ENCODE data around the gene PRM2. TPM values are rescaled to one million over a fixed set of nuclear protein-coding genes. Genes with fewer than 3 reads are reported as not detected.

PRM2 gene
- total RNA-seq, 1 donor from 2014 or later = not detected

DNA sequence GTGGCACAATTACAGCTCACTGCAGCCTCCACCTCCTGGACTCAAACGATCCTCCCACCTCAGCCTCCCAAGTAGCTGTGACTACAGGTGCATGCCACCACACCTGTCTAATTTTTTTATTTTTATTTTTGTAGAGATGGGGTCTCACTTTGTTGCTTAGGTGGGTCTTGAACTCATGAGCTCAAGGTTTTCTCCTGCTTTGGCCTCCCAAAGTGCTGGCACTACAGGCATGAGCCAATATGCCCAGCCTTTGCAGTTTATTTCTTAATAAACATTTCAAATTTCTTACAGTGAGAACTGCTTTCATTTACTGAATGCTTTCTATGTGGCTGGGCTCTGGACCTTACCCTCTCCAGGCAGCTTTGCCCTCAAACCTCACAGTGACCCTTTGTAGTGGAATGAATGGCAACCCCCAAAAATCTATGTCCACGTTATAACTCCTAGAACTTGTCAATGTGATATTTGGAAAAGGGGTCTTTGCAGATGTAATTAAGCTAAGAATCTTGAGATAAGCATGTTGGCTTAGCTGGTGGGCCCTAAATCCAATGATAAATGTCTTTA, 5.6 kb downstream of the PRM2 start:
- no peak for DNase-seq
- Mint-ChIP-seq H3K27ac (ENCODE audit: unreplicated experiment) (no peak overlapping the region), H3K4me1 (ENCODE audit: low read depth, unreplicated experiment) (peaks cover 2% of the 10 kb centered on the region), H3K27me3 (ENCODE audit: unreplicated experiment) (peaks cover 1% of the 10 kb centered on the region), H3K4me3 (ENCODE audit: unreplicated experiment) (no peak overlapping the region), H3K9me3 (ENCODE audit: unreplicated experiment) (peaks cover 1% of the 10 kb centered on the region), H3K36me3 (ENCODE audit: unreplicated experiment) (no peaks in the 10 kb centered on the region)
- TF ChIP-seq, protein P1, sequence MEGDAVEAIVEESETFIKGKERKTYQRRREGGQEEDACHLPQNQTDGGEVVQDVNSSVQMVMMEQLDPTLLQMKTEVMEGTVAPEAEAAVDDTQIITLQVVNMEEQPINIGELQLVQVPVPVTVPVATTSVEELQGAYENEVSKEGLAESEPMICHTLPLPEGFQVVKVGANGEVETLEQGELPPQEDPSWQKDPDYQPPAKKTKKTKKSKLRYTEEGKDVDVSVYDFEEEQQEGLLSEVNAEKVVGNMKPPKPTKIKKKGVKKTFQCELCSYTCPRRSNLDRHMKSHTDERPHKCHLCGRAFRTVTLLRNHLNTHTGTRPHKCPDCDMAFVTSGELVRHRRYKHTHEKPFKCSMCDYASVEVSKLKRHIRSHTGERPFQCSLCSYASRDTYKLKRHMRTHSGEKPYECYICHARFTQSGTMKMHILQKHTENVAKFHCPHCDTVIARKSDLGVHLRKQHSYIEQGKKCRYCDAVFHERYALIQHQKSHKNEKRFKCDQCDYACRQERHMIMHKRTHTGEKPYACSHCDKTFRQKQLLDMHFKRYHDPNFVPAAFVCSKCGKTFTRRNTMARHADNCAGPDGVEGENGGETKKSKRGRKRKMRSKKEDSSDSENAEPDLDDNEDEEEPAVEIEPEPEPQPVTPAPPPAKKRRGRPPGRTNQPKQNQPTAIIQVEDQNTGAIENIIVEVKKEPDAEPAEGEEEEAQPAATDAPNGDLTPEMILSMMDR (IDR thresholded peaks at IDR 0.05; ENCODE audit: partially characterized antibody, unreplicated experiment) = no peak

DNA sequence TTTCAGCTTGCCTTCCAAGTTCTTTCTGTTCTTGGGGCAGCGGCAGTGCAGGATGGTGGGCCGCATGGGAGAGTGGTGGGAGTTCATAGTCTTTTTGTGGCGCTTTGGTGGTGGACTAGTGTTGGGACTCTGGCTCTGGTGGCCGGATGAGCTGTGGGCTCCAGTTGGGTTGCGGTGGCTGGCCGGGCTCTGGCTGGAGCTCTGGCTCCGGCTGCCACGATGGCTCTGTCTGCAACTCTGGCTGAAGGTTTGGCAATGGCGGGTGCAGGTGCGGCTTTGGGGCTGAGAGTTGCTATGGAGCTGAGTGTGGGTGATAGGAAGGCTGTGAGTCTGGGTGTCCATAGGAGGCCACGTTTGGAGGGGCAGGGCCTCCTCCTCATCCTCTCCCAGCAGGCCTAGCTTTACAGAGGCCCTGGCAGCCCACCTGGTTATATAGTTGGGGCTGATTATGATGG, 7.3 kb downstream of the PRM2 start, which contains the start of gene TNP2:
Gene TNP2, minus strand, starts transcription at position 405 of the 455 bp plus-strand sequence. Its CDS starts 63 bp downstream, at position 342.
- H3K9me3 Mint-ChIP-seq (ENCODE audit: unreplicated experiment) = peaks cover 1% of the 10 kb centered on the region
- DNase-seq = no peak
- H3K4me1 Mint-ChIP-seq (ENCODE audit: low read depth, unreplicated experiment) = peaks cover 2% of the 10 kb centered on the region
- H3K36me3 Mint-ChIP-seq (ENCODE audit: unreplicated experiment) = no peaks in the 10 kb centered on the region
- H3K27ac Mint-ChIP-seq (ENCODE audit: unreplicated experiment) = no peak within 1 kb of the TSS
- no peak within 1 kb of the TSS for H3K4me3 Mint-ChIP-seq (ENCODE audit: unreplicated experiment)
- TF ChIP-seq, protein P1 (IDR thresholded peaks at IDR 0.05; ENCODE audit: partially characterized antibody, unreplicated experiment) = no peak
- H3K27me3 Mint-ChIP-seq (ENCODE audit: unreplicated experiment) = peaks cover 1% of the 10 kb centered on the region

DNA sequence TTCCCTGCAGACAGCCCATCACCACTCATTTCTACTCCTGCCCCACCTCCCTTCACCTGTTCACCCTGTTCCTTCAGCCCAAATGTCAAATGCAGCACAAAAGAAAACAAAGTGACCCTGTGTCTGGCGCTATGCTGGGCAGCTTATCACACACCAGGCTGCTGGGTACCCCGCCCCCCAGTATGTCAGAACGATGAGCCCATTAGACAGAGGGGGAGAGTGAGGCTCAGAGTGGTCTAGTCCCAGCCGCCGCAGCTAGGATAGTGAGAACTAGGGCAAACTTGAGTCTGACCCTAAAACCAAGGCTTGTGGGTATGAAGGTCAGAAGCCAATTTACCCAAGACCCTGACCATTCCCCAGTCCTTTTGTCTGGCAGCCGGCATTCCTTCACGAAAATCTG, 11.2 kb downstream of the PRM2 start:
- H3K4me1 Mint-ChIP-seq (ENCODE audit: low read depth, unreplicated experiment) = no peaks in the 10 kb centered on the region
- H3K27ac Mint-ChIP-seq (ENCODE audit: unreplicated experiment) = no peak overlapping the region
- peaks cover under 1% of the 10 kb centered on the region for H3K9me3 Mint-ChIP-seq (ENCODE audit: unreplicated experiment)
- TF ChIP-seq, protein P1 (IDR thresholded peaks at IDR 0.05; ENCODE audit: partially characterized antibody, unreplicated experiment) = no peak
- no peak overlapping the region for H3K4me3 Mint-ChIP-seq (ENCODE audit: unreplicated experiment)
- no peaks in the 10 kb centered on the region for H3K36me3 Mint-ChIP-seq (ENCODE audit: unreplicated experiment)
- DNase-seq = no peak
- H3K27me3 Mint-ChIP-seq (ENCODE audit: unreplicated experiment) = peaks cover 1% of the 10 kb centered on the region

DNA sequence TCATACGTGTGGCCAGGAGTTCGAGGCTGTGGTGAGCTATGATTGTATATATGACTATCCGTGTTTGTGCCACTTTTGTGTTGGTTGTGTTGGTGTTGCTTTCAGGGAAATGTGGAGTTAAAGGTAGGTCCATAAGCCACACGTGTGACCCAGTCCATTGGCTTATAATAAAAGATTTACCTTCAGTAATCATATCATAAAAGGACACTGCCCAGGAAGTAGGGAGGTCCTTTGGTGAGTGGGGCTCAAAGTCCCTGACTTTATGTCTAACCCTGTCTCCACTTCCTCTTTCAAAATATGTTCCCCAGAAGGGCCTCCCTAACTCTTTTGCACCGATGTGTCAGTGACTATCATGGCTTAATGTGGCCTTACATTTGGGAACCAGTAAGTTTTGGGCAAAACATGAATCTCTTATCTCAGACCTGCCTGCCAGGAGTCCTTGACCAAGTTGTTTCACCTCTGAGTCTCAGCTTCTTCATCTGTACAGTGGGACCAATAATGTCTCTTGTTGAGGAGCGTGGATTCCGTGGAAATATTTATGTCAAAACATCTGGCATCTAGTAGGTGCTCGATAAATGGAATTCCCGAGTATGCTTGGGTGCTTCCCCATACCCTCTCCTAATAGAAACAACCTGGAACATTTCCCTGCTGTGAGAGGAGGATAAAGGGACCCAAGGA, 12.0 kb downstream of the PRM2 start:
- Mint-ChIP-seq H3K9me3 (ENCODE audit: unreplicated experiment) (peaks cover 3% of the 10 kb centered on the region), H3K36me3 (ENCODE audit: unreplicated experiment) (no peaks in the 10 kb centered on the region), H3K27ac (ENCODE audit: unreplicated experiment) (no peak overlapping the region), H3K4me3 (ENCODE audit: unreplicated experiment) (no peak overlapping the region), H3K4me1 (ENCODE audit: low read depth, unreplicated experiment) (no peaks in the 10 kb centered on the region), H3K27me3 (ENCODE audit: unreplicated experiment) (peaks cover 1% of the 10 kb centered on the region)
- DNase-seq = no peak
- TF ChIP-seq, protein P1 (IDR thresholded peaks at IDR 0.05; ENCODE audit: partially characterized antibody, unreplicated experiment) = no peak

DNA sequence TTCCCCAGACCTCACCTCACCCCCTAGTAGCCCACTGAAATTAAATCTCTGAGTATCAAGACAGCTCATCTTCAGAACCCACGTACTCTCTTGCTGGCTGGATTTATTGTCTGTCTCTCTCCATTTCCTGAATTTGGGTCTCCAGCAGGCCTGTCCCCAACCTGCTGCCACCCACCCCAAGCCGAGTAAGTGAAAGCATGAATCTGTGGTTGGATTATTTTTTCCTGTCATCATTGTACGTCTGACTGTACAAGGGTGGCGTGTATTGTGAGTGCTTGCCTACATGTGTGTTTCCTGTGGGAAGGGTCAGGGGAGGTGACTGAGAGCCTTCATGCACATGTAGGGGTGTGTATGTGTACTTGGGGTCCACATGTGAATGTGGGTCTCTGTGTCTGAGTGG, 12.5 kb downstream of the PRM2 start:
- no peak for DNase-seq
- Mint-ChIP-seq H3K4me3 (ENCODE audit: unreplicated experiment) (no peak overlapping the region), H3K9me3 (ENCODE audit: unreplicated experiment) (peaks cover 3% of the 10 kb centered on the region), H3K27ac (ENCODE audit: unreplicated experiment) (no peak overlapping the region), H3K27me3 (ENCODE audit: unreplicated experiment) (no peaks in the 10 kb centered on the region), H3K36me3 (ENCODE audit: unreplicated experiment) (no peaks in the 10 kb centered on the region), H3K4me1 (ENCODE audit: low read depth, unreplicated experiment) (no peaks in the 10 kb centered on the region)
- TF ChIP-seq, protein P1 (IDR thresholded peaks at IDR 0.05; ENCODE audit: partially characterized antibody, unreplicated experiment) = no peak

All from glutamatergic neuron (in vitro differentiated cells).